Brain microvascular endothelial cell (primary cell): ENCODE measurements around the gene TCF4.
"Not testable (repeated sequence)": the region's sequence is repeated elsewhere in the genome, so short reads cannot be mapped to it uniquely, and the experiment has no call there.

Experiments
- DNase-seq: peaks from one replicate; pipeline ENCODE4 v3.0.0-alpha.2; 2020
- H3K27ac ChIP-seq: fragments of 250-450 bp; sonication (Bioruptor Pico); 2 replicates; pipeline ENCODE4 v1.5.1; 2020; ENCODE audit warnings: mild to moderate bottlenecking, moderate library complexity
- H3K27me3 ChIP-seq: fragments of 250-450 bp; sonication (Bioruptor Pico); replicated peaks from 2 replicates; pipeline ENCODE4 v1.5.1; 2020; ENCODE audit warnings: mild to moderate bottlenecking
- H3K36me3 ChIP-seq: fragments of 250-450 bp; sonication (Bioruptor Pico); replicated peaks from 2 replicates; pipeline ENCODE4 v1.5.1; 2020; ENCODE audit warnings: mild to moderate bottlenecking
- H3K4me3 ChIP-seq: 2 replicates; pipeline ENCODE4 v1.5.1; 2011; ENCODE audit warnings: low read depth, mild to moderate bottlenecking, control low read depth, low read length, moderate library complexity
- in situ Hi-C: cut with HindIII; loops from 2 replicates; pipeline ENCODE4 v1.10.0; 2017; ENCODE audit warnings: low sequenced_read_pairs, low pct_ligation_motif_present
- TF ChIP-seq, protein P1 (sequence below): IDR thresholded peaks from 2 replicates; pipeline ENCODE4 v1.5.1; 2011; ENCODE audit warnings: low read depth, mild to moderate bottlenecking, moderate library complexity, low read length, control low read depth, inconsistent platforms; ENCODE audit errors: missing control alignments

Gene TCF4

DNA sequence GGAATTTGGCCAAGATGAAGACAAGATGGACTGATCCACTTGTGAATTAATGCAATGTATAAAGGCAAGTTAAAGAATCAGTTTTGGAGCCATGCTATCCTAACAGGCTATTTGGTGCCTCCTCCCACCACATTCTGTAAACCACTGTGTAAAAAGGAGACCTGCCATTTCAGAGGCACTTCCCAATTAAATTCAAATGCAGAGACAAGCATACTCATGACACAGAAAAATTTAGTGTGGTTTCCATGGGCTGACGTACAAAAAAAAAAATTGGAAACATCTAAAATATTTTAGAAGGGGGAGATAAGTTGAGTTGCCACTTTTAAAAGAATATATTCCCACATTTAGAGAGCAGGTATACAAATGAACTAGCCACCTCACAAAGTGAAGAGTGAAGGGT lies 112.1 kb downstream of the TCF4 start:
- no peak for DNase-seq
- H3K27ac ChIP-seq: no peak overlapping the region
- in situ Hi-C loops: no loop called here
- TF ChIP-seq, protein P1, sequence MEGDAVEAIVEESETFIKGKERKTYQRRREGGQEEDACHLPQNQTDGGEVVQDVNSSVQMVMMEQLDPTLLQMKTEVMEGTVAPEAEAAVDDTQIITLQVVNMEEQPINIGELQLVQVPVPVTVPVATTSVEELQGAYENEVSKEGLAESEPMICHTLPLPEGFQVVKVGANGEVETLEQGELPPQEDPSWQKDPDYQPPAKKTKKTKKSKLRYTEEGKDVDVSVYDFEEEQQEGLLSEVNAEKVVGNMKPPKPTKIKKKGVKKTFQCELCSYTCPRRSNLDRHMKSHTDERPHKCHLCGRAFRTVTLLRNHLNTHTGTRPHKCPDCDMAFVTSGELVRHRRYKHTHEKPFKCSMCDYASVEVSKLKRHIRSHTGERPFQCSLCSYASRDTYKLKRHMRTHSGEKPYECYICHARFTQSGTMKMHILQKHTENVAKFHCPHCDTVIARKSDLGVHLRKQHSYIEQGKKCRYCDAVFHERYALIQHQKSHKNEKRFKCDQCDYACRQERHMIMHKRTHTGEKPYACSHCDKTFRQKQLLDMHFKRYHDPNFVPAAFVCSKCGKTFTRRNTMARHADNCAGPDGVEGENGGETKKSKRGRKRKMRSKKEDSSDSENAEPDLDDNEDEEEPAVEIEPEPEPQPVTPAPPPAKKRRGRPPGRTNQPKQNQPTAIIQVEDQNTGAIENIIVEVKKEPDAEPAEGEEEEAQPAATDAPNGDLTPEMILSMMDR: no peak
- H3K27me3 ChIP-seq: no peaks in the 10 kb centered on the region
- no peak overlapping the region for H3K4me3 ChIP-seq
- H3K36me3 ChIP-seq: no peaks in the 10 kb centered on the region

DNA sequence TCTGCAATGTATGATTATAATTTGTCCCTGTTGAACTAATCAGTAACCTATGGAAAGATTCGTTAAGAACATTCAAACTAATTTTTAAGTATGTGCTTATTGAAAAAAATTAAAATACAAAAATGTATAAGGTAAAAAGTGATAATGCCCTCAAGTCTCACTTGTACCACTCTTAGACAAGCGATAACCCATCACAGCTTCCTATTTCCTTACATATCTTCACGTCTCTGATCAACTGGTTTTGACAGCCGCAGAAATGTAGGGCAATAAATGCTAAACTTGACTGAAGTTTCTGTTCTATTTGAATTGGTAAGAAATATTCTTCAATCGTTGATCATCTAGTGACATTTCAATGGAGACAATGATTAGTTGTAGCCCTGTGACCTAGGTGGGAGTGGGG lies 112.5 kb downstream of the TCF4 start:
- no peak overlapping the region for H3K4me3 ChIP-seq
- in situ Hi-C loops: no loop called here
- TF ChIP-seq, protein P1: no peak
- no peak for DNase-seq
- no peaks in the 10 kb centered on the region for H3K36me3 ChIP-seq
- H3K27ac ChIP-seq: no peak overlapping the region
- H3K27me3 ChIP-seq: no peaks in the 10 kb centered on the region

DNA sequence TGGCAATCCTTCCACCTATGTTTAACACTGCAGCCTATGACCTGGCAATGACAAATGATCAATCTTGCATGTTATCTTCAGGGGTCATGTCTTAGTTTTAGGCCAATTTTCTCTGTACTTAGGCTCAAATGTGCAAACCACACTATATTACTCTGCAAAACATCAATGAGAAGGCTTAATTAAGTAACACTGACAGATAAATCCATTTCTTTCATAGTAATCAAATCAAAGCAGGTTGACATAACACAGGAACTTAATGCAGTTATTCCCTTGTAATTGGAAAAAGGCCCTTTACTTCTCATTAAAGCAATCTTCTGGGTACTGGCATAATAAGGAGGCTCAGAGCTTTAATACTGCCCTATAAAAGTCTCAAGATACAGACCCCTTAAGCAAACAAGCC lies 114.4 kb downstream of the TCF4 start:
- Histone ChIP-seq H3K27ac (no peak overlapping the region), H3K4me3 (no peak overlapping the region), H3K36me3 (no peaks in the 10 kb centered on the region), H3K27me3 (no peaks in the 10 kb centered on the region)
- TF ChIP-seq, protein P1: no peak
- in situ Hi-C loops: no loop called here
- DNase-seq: no peak

DNA sequence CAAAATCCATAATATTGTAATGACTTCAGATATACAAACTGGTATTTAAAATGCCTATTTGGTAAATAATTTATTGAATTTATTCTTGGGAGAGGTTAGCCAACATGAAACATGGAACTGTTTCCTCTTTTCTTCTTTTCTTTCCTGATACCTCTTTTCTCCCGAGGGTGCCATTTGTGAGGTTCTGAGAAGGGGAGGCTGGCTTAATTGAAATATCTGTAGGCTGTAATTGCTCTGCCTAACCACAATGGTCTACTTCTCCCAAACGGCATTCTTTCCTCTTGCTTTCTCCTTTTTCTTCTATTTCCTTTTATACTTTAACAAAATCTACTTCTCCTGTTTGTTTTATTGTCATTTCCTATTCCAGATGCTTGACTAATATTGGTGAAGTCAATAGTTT lies 114.9 kb downstream of the TCF4 start:
- Histone ChIP-seq H3K36me3 (no peaks in the 10 kb centered on the region), H3K27me3 (no peaks in the 10 kb centered on the region), H3K4me3 (no peak overlapping the region), H3K27ac (no peak overlapping the region)
- in situ Hi-C loops: no loop called here
- DNase-seq: no peak
- TF ChIP-seq, protein P1: no peak

DNA sequence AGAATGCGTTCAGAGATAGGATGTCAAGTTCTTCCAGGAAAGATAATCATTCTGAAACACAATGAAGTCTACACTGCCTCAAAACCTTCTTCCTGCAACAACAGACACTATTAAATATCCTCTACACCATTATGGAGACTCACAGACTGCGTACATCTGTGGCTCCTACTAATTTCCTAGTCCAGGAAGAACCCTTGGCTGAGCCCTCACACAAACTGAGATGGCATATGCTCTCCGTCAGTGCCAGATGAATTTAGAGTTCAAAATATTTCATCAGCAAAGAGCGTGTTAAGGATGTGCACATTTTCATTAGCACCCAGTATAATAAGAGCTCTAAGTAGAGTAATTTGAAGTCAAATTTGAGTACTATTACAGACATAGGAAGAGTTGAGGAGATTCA lies 117.2 kb downstream of the TCF4 start:
- no peaks in the 10 kb centered on the region for H3K36me3 ChIP-seq
- H3K27ac ChIP-seq: no peak overlapping the region
- DNase-seq: no peak
- H3K27me3 ChIP-seq: no peaks in the 10 kb centered on the region
- TF ChIP-seq, protein P1: no peak
- in situ Hi-C loops: no loop called here
- no peak overlapping the region for H3K4me3 ChIP-seq

DNA sequence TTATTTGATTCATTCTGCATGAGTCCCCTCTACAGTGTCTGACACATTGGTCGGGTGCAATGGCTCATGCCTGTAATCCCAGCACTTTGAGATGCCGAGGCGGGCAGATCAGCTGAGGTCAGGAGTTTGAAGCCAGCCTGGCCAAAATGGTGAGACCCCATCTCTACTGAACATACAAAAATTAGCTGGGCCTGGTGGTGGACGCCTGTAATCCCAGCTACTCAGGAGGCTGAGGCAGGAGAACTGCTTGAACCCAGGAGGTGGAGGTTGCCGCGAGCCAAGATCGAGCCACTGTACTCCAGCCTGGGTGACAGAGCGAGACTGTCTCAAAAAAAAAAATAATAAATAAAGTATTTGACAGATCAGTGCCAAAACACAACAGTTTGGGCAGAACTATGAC lies 118.9 kb downstream of the TCF4 start:
- H3K4me3 ChIP-seq, H3K36me3 ChIP-seq, H3K27me3 ChIP-seq, DNase-seq, in situ Hi-C loops, H3K27ac ChIP-seq: not testable (repeated sequence)
